ENCODE results near the gene TTN.

The TTN gene

GRCh38 chr2:178811901-178812300, 4.7 kb upstream of the TTN start:
- no peak for DNase-seq (ENCODE audit: low read depth in 2 of 2)

GRCh38 chr2:178811045-178811444, 3.8 kb upstream of the TTN start:
- no peak for DNase-seq (ENCODE audit: low read depth in 2 of 2)

- no peak for DNase-seq (ENCODE audit: low read depth in 2 of 2)
Observed at GRCh38 chr2:178810422-178810821, 3.2 kb upstream of the TTN start.

GRCh38 chr2:178806543-178806942, 680 bp downstream of the TTN start:
- no peak for DNase-seq (ENCODE audit: low read depth in 2 of 2)

GRCh38 chr2:178805457-178805856, 1.8 kb downstream of the TTN start:
- DNase-seq (ENCODE audit: low read depth in 2 of 2) = no peak

GRCh38 chr2:178804791-178805190, 2.4 kb downstream of the TTN start:
- no peak for DNase-seq (ENCODE audit: low read depth in 2 of 2)

- DNase-seq (ENCODE audit: low read depth in 2 of 2) = no peak
Observed at GRCh38 chr2:178800510-178800909, 6.7 kb downstream of the TTN start.

GRCh38 chr2:178799305-178799704, 7.9 kb downstream of the TTN start:
- DNase-seq (ENCODE audit: low read depth in 2 of 2) = no peak

GRCh38 chr2:178796079-178796677, 11.0 kb downstream of the TTN start:
- DNase-seq (ENCODE audit: low read depth in 2 of 2) = no peak

- no peak for DNase-seq (ENCODE audit: low read depth in 2 of 2)
Observed at GRCh38 chr2:178787934-178788333, 19.3 kb downstream of the TTN start.

- no peak for DNase-seq (ENCODE audit: low read depth in 2 of 2)
Observed at GRCh38 chr2:178787155-178787554, 20.1 kb downstream of the TTN start.

- no peak for DNase-seq (ENCODE audit: low read depth in 2 of 2)
Observed at GRCh38 chr2:178783889-178784288, 23.3 kb downstream of the TTN start.

GRCh38 chr2:178782236-178782635, 25.0 kb downstream of the TTN start:
- no peak for DNase-seq (ENCODE audit: low read depth in 2 of 2)

- no peak for DNase-seq (ENCODE audit: low read depth in 2 of 2)
Observed at GRCh38 chr2:178777577-178777976, 29.6 kb downstream of the TTN start.

- no peak for DNase-seq (ENCODE audit: low read depth in 2 of 2)
Observed at GRCh38 chr2:178776751-178777150, 30.5 kb downstream of the TTN start.

- no peak for DNase-seq (ENCODE audit: low read depth in 2 of 2)
Observed at GRCh38 chr2:178775975-178776374, 31.2 kb downstream of the TTN start.

GRCh38 chr2:178770518-178770917, 36.7 kb downstream of the TTN start:
- DNase-seq (ENCODE audit: low read depth in 2 of 2) = no peak

- DNase-seq (ENCODE audit: low read depth in 2 of 2) = no peak
Observed at GRCh38 chr2:178767094-178768060, 39.8 kb downstream of the TTN start.

GRCh38 chr2:178764097-178764496, 43.1 kb downstream of the TTN start:
- no peak for DNase-seq (ENCODE audit: low read depth in 2 of 2)

- DNase-seq (ENCODE audit: low read depth in 2 of 2) = no peak
Observed at GRCh38 chr2:178761759-178762371, 45.4 kb downstream of the TTN start.

GRCh38 chr2:178756843-178757242, 50.4 kb downstream of the TTN start:
- no peak for DNase-seq (ENCODE audit: low read depth in 2 of 2)

- no peak for DNase-seq (ENCODE audit: low read depth in 2 of 2)
Observed at GRCh38 chr2:178756343-178756742, 50.9 kb downstream of the TTN start.

- no peak for DNase-seq (ENCODE audit: low read depth in 2 of 2)
Observed at GRCh38 chr2:178747767-178748166, 59.5 kb downstream of the TTN start.
